Measurements from ENCODE around the gene EGFR.

EGFR gene

DNA sequence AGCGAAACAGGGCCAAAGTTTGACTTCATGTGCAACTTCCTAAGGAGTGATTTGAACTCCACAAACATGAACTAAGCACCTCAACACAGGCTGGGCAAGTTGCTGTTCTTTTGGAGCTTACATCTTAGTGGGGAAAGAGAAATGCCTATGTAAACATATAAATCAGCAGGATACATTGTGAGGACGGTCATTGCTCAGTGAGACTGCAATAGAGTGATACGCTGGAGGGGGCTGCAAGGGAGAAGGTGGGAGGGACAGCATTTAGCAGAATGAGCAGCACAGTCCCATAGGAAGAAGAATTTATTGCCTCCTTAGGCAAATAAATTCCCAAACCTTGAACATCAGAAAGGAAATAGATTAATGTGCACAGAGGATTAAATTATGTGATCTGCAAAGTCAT lies 90.0 kb downstream of the EGFR start:
- TF ChIP-seq SIN3A (IDR thresholded peaks at IDR 0.05; ENCODE audit: borderline replicate concordance, insufficient read depth, low read length) (no peak), TAF1 (IDR thresholded peaks at IDR 0.05; ENCODE audit: borderline replicate concordance, insufficient read depth, low read length) (no peak), FOXP2 (optimal IDR thresholded peaks at IDR 0.05; ENCODE audit: borderline replicate concordance, extremely low read depth, extremely low read length, insufficient read depth) (no peak), POLR2AphosphoS5 (IDR thresholded peaks at IDR 0.05; ENCODE audit: low read depth, low read length) (no peak)
- TF ChIP-seq, protein P1, sequence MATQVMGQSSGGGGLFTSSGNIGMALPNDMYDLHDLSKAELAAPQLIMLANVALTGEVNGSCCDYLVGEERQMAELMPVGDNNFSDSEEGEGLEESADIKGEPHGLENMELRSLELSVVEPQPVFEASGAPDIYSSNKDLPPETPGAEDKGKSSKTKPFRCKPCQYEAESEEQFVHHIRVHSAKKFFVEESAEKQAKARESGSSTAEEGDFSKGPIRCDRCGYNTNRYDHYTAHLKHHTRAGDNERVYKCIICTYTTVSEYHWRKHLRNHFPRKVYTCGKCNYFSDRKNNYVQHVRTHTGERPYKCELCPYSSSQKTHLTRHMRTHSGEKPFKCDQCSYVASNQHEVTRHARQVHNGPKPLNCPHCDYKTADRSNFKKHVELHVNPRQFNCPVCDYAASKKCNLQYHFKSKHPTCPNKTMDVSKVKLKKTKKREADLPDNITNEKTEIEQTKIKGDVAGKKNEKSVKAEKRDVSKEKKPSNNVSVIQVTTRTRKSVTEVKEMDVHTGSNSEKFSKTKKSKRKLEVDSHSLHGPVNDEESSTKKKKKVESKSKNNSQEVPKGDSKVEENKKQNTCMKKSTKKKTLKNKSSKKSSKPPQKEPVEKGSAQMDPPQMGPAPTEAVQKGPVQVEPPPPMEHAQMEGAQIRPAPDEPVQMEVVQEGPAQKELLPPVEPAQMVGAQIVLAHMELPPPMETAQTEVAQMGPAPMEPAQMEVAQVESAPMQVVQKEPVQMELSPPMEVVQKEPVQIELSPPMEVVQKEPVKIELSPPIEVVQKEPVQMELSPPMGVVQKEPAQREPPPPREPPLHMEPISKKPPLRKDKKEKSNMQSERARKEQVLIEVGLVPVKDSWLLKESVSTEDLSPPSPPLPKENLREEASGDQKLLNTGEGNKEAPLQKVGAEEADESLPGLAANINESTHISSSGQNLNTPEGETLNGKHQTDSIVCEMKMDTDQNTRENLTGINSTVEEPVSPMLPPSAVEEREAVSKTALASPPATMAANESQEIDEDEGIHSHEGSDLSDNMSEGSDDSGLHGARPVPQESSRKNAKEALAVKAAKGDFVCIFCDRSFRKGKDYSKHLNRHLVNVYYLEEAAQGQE (IDR thresholded peaks at IDR 0.05; ENCODE audit: insufficient read depth in 1 of 2, low read depth in 2 of 2, low read length in 2 of 2) = no peak

DNA sequence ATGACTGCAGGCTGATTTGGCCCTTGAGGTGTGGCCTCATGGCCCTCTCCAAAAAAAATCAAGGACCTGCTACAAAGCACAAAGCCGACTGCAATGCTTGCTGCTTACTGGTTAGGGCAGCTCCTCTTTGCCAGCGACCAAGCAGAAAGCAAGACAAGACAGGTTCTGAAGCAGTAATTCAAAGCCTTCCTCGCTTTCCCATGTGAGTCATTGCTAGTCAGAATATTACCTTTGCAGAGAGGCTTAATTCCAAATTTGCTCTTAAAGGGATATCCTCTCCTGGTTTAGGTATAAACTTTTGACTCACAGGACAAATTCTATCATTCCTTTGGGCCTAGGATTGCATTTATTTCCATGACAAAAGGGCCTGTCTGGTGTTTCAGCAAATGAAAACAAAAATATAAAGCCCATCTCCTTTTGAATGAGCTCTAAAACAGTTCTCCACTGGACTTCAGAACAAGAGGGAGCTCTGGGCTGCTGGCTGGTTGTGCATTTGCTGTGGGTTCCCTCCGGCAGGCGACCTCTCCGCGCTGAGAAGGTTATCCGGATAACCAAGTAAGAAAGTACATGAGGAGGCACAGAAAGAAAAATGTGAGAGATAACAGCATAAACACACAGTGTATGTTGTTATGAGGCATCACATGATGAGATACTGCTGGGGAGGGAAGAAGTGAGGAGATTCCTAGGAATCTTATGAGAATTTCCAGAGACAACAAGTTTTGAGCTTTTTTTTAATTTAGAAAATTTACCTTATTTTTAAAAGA lies 90.8 kb downstream of the EGFR start:
- no peak for TF ChIP-seq FOXP2 (optimal IDR thresholded peaks at IDR 0.05; ENCODE audit: borderline replicate concordance, extremely low read depth, extremely low read length, insufficient read depth)
- TF ChIP-seq, protein P1 (IDR thresholded peaks at IDR 0.05; ENCODE audit: insufficient read depth in 1 of 2, low read depth in 2 of 2, low read length in 2 of 2) = no peak

DNA sequence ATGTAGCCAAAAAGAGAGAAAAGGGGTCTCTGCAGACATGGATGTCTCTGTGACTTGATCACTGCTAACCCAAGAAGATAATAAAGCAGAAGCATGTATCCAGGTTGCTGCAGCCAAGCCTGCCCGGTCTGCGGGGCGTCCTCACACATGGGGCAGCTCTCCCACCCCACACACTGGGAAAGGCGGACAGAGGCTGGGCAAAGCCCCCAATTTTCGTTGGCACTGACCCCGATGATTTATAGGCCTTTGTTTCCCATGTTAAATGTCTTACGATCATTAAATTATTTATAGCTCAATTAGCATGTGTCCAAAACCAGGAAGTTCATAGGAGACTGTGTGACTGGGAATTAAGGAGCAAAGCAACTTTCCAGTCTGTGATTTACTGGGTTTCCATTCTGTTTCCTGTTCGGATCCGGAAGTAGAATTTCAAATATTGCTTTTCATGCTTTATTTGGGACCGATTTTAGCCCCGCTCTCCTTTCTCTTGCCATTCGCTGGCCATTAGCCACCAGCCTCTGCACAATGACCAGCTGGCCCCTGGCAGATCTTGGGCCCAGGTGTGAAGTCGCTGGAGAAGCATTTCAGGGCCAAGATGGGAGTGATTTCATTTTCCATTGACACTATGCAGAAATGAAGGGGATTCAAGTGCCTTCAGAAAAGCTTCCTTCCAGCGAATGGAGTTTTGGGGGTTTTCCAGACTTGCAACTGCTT lies 91.6 kb downstream of the EGFR start:
- no peak for TF ChIP-seq POLR2AphosphoS5 (IDR thresholded peaks at IDR 0.05; ENCODE audit: low read depth, low read length)
- TF ChIP-seq FOXP2 (optimal IDR thresholded peaks at IDR 0.05; ENCODE audit: borderline replicate concordance, extremely low read depth, extremely low read length, insufficient read depth) = no peak
- TF ChIP-seq TAF1 (IDR thresholded peaks at IDR 0.05; ENCODE audit: borderline replicate concordance, insufficient read depth, low read length) = no peak
- TF ChIP-seq, protein P1 (IDR thresholded peaks at IDR 0.05; ENCODE audit: insufficient read depth in 1 of 2, low read depth in 2 of 2, low read length in 2 of 2) = no peak
- TF ChIP-seq SIN3A (IDR thresholded peaks at IDR 0.05; ENCODE audit: borderline replicate concordance, insufficient read depth, low read length) = no peak

DNA sequence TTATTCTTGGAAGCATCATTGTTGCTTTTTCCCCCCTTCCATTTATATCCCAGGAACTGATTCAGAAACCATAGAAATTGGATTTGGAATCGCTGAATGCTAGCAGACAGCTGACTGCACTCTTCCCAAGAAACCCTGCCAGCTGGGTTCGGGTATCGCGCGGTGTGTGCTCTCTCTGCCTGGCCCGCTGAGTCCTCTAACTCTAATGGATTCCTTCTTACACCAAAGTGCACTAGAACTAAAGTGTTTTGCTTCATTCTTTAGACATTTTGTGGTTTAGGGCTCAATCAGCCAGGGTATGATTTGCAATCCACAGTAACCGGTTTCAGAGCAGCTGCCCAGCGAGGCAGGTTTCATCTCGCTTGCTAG lies 92.2 kb downstream of the EGFR start:
- TF ChIP-seq POLR2AphosphoS5 (IDR thresholded peaks at IDR 0.05; ENCODE audit: low read depth, low read length) (no peak), FOXP2 (optimal IDR thresholded peaks at IDR 0.05; ENCODE audit: borderline replicate concordance, extremely low read depth, extremely low read length, insufficient read depth) (no peak), SIN3A (IDR thresholded peaks at IDR 0.05; ENCODE audit: borderline replicate concordance, insufficient read depth, low read length) (no peak), TAF1 (IDR thresholded peaks at IDR 0.05; ENCODE audit: borderline replicate concordance, insufficient read depth, low read length) (no peak)
- TF ChIP-seq, protein P1 (IDR thresholded peaks at IDR 0.05; ENCODE audit: insufficient read depth in 1 of 2, low read depth in 2 of 2, low read length in 2 of 2) = no peak

All from PFSK-1 (cell line).